Measurements from ENCODE around the gene F5.

F5 gene

DNA sequence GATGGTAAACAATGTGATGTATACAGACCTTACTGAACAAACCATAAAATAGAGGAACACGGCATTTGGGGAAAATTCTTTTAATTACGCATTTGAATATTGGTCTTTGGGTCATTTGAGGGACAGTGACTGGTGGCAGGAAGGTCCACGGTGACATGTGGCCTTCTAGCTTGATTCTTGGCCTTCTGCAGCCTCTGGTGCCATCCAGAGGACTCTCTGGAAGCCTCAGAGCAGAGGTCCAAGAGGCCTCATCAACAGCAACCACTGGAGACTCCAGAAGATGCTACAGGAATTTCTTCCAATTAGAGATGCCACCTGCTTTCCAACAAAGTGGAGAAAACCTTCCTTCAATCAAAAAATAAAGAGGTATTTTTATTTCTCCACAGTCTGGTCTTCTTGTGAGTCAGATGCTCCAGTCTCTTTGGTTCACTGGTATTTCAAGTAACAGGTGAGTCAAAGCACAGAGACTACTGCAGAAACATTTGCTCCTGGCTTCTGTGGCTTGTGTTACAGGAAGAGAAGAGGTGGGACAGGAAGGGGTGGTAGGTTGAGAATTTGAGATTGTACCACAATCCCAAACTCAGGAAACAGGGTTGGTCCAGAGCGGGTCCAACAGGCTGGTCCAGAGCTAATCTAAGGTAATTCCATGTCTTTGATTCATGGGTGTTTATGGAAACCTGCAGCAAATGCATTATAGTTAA lies 2.7 kb upstream of the F5 start:
- in situ Hi-C loops (cut with MboI; ENCODE audit: low sequenced_read_pairs), result no loop called here

GRCh38 chr1:169588112-169588511 lies 1.8 kb upstream of the F5 start:
- in situ Hi-C loops (cut with MboI; ENCODE audit: low sequenced_read_pairs), result no loop called here

GRCh38 chr1:169586067-169586394 lies 250 bp downstream of the F5 start:
- in situ Hi-C loops (cut with MboI; ENCODE audit: low sequenced_read_pairs), result no loop called here

DNA sequence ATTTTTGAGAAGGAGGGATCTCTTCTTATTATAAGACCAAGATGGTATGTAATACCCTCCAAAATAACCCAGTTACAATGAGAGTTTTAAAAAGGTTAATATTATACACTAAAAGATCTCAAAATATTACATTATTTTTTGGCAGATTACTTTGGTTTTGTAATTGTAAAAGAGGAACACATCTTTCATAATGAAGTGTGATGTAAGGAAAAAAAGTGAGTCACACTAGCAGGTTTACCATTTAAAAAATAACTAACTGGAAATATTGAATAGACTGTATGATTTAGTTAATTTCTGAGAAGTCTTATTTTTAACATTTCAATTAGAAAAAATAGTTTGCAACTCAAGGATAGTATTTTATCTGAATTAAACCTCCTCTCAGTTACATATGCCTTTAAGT lies 1.1 kb downstream of the F5 start:
- in situ Hi-C loops (cut with MboI; ENCODE audit: low sequenced_read_pairs), result no loop called here

GRCh38 chr1:169584483-169585144 lies 1.7 kb downstream of the F5 start:
- in situ Hi-C loops (cut with MboI; ENCODE audit: low sequenced_read_pairs), result no loop called here

GRCh38 chr1:169577981-169578738 lies 8.1 kb downstream of the F5 start:
- in situ Hi-C loops (cut with MboI; ENCODE audit: low sequenced_read_pairs), result no loop called here

DNA sequence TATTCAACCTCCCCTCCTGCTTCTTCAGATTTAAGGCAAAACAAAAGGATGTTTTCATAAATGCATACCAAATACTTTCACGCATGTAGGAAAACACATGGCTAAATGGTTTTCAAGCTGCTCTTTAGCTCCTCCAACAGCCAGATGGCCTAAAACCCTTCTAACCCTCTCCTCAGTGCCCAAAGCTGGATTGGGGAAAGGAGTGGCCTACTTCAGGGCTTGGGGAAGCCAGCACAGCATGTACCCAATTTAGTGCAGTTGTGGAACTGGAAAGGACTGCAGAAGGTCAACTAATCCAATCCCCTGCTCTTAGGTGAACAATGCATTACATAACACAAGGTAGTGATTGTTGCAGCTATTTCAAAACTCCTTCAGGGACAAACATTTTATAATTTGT lies 9.3 kb downstream of the F5 start:
- in situ Hi-C loops (cut with MboI; ENCODE audit: low sequenced_read_pairs), result no loop called here

GRCh38 chr1:169576241-169576934 lies 9.9 kb downstream of the F5 start:
- in situ Hi-C loops (cut with MboI; ENCODE audit: low sequenced_read_pairs), result no loop called here

GRCh38 chr1:169574336-169574735 lies 11.9 kb downstream of the F5 start:
- in situ Hi-C loops (cut with MboI; ENCODE audit: low sequenced_read_pairs), result no loop called here

- in situ Hi-C loops (cut with MboI; ENCODE audit: low sequenced_read_pairs), result no loop called here
These were observed 14.1 kb downstream of the F5 start for GRCh38 chr1:169572187-169572586.

- in situ Hi-C loops (cut with MboI; ENCODE audit: low sequenced_read_pairs), result no loop called here
These were observed 14.8 kb downstream of the F5 start for GRCh38 chr1:169571450-169571849.

DNA sequence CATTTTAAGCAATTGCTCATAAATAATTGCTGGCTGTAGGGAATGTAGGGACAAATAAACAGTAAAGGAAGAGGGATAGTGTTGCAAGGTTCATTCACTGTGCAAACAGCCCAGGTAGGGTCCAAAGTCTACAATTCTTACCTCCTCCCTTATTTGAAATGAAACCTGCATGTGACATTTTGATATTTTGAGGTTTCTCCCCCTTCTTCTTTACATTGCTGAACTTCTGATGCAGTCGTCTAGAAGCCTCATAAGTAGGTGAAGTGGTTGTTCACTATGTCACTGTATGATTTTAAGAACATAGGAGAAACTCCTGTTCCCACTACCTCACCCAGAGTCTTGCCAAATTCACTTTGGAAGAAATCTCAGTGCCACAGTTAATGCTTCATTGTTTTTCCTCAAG lies 16.1 kb downstream of the F5 start:
- in situ Hi-C loops (cut with MboI; ENCODE audit: low sequenced_read_pairs), result no loop called here

DNA sequence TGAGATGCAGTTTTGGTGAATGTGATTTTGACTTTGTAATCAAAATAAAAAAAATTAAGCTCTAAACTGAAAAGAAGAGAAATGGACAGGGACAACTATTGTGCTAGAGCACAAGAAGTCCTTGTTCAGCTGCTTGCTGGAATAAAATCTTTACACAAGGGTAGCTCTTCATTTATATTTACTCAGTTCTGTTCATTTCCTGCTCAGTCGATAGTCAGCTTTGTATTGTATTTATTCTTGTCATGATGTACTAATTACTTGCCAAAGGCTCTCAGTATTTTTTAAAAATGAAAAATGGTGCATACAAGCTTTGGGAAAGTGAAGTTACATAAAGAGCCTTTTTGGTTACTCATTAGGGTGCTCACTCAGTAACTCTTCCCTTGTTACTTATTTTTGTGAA lies 17.8 kb downstream of the F5 start:
- in situ Hi-C loops (cut with MboI; ENCODE audit: low sequenced_read_pairs), result no loop called here

DNA sequence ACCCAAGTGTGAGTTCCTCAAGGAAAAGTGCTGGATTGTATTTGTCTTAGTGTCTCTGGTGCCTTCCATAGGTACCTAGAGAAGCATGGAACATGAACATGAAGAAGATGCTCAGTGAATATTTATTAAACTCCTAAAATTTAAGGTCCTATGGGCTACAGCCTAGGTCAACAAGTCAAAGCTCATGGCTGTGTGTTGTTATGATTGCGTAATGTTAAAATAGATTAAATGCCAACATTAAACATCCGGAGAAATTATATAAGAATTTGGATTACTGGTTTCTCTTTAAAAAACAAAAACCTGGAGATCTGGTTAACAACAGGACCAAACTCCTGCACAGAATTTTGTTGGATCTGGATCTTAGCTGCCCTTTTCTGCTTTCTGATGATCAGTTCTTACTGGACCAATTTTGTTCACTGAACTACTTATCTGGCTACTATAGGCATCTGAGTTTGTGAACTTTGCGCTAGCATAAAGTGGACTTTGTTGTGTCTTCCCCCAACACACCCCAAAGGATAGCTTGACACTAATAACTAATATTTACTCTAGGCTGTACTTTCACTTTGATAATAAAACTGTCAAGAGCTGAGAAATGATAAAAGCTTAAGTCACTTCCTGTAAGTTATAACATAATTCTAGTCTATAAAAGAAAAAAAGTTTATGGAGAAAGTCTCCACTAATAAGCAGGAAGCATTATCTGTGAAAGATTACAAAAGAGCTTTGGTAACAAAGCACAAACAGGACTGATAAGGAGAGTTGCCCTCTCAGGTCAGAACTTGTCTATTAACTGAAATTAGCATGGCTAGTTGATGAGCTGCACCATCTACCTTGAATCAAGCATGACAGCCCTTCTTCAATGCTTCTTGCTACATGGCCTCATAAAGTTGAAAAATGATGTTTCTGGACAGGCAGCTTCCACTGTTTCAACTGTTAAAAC lies 20.7 kb downstream of the F5 start:
- in situ Hi-C loops (cut with MboI; ENCODE audit: low sequenced_read_pairs), result no loop called here

GRCh38 chr1:169563650-169564049 lies 22.6 kb downstream of the F5 start:
- in situ Hi-C loops (cut with MboI; ENCODE audit: low sequenced_read_pairs), result no loop called here

GRCh38 chr1:169563019-169563615 lies 23.2 kb downstream of the F5 start:
- in situ Hi-C loops (cut with MboI; ENCODE audit: low sequenced_read_pairs), result no loop called here

DNA sequence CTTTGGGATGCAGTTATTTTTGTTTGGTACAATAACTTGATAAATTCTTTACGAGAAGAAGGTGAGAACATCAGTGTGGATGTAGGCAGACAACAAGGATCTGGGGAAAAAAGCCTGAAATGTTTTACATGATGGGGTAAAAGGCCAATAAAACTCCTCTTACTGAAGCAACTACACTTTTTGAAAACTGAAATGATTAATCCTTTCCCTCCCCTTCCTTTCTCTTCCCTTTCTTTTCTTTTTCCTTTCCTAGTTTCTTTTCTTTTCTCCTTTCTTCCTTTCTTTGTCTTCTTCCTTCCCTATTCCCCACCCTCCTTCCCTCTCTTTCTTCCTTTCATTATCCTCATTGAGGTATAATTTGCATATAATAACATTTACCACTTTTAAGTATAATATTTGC lies 24.6 kb downstream of the F5 start:
- in situ Hi-C loops (cut with MboI; ENCODE audit: low sequenced_read_pairs), result no loop called here

- in situ Hi-C loops (cut with MboI; ENCODE audit: low sequenced_read_pairs), result no loop called here
These were observed 29.1 kb downstream of the F5 start for GRCh38 chr1:169557131-169557530.

DNA sequence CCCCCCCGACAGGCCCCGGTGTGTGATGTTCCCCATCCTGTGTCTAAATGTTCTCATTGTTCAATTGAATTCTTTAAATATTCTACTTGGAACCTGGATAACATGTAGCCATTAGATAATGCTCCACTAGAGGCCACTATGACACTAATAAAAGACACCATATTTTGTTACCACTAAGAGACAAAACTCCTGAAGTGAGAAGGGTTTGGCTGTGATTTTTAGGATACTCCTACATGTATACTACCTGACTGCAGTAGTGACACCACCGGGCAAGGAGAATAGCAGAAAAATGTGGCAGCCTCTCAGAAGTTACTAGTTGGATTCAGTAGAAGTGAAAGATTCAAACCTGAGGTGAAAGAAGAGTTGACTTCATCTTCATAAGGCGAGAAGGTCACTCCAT lies 36.0 kb downstream of the F5 start:
- in situ Hi-C loops (cut with MboI; ENCODE audit: low sequenced_read_pairs), result no loop called here

DNA sequence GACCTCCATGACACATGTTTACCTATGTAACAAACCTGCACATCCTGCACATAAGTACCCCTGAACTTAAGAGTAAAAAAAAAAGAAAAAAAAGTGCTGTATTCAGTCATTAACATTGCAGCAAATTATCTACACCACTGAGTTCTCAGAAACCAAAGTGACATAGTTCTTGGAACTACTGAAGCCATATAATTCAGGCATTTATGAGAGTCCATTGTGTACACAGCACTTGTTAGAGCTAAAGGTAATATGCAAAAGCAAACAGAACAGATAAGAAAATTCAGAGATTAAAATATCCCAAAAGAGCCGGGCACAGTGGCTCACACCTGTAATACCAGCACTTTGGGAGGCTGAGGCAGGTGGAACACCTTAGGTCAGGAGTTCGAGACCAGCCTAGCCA lies 38.0 kb downstream of the F5 start:
- in situ Hi-C loops (cut with MboI; ENCODE audit: low sequenced_read_pairs), result loop anchor here (10.0 kb wide), 1 partner anchor 943 kb away; no protein-coding TSS in a partner anchor

Data from HL-60/S4 (cell line).